HG02763 (cell line): ENCODE measurements around the gene CDH16.

Source experiments
- ATAC-seq: cut with Tn5 transposase; IDR thresholded peaks from one replicate; pipeline ENCODE4 v1.9.1; 2021; ENCODE audit warnings: mild to moderate bottlenecking, moderate library complexity; ENCODE audit not compliant: unreplicated experiment

The CDH16 gene

GRCh38 chr16:66911801-66912200 is 6.9 kb downstream of the CDH16 start:
- ATAC-seq: no peak

- no peak for ATAC-seq
These were observed 7.6 kb downstream of the CDH16 start for GRCh38 chr16:66911112-66911511.

- ATAC-seq: no peak
These were observed 8.3 kb downstream of the CDH16 start for GRCh38 chr16:66910175-66910940.

GRCh38 chr16:66908762-66909559 is 9.7 kb downstream of the CDH16 start:
- no peak for ATAC-seq

- no peak for ATAC-seq
These were observed 10.6 kb downstream of the CDH16 start for GRCh38 chr16:66908116-66908515.

GRCh38 chr16:66906916-66907836 is 11.5 kb downstream of the CDH16 start:
- no peak for ATAC-seq

GRCh38 chr16:66905633-66906539 is 12.8 kb downstream of the CDH16 start:
- no peak for ATAC-seq

GRCh38 chr16:66904846-66905632 is 13.6 kb downstream of the CDH16 start:
- ATAC-seq: no peak

- no peak for ATAC-seq
These were observed 14.2 kb downstream of the CDH16 start for GRCh38 chr16:66904428-66904845.

- no peak for ATAC-seq
These were observed 14.9 kb downstream of the CDH16 start for GRCh38 chr16:66903544-66904427.

GRCh38 chr16:66902648-66903543 is 15.8 kb downstream of the CDH16 start:
- no peak for ATAC-seq

GRCh38 chr16:66901626-66902025 is 17.1 kb downstream of the CDH16 start:
- ATAC-seq: no peak

- no peak for ATAC-seq
These were observed 17.8 kb downstream of the CDH16 start for GRCh38 chr16:66900721-66901441.

- ATAC-seq: no peak
These were observed 18.6 kb downstream of the CDH16 start for GRCh38 chr16:66899945-66900710.

GRCh38 chr16:66899310-66899944 is 19.3 kb downstream of the CDH16 start:
- no peak for ATAC-seq
